ENCODE data around the gene DUS3L. TPM values are rescaled to one million over a fixed set of nuclear protein-coding genes. Genes with fewer than 3 reads are reported as not detected.
"Not testable (repeated sequence)": the region's sequence is repeated elsewhere in the genome, so short reads cannot be mapped to it uniquely, and the experiment has no call there.

Gene DUS3L
- total RNA-seq, 1 donor from 2014 or later: 14.1 TPM

- DNase-seq: no peak
- H3K9me3 ChIP-seq (replicated peaks): no peaks in the 10 kb centered on the region
- intact Hi-C loops (cut with micrococcal nuclease): no loop called here
- no peak for TF ChIP-seq CTCF (IDR thresholded peaks at IDR 0.05; ENCODE audit: borderline replicate concordance)
- no peaks in the 10 kb centered on the region for H3K4me1 ChIP-seq
- peaks cover 81% of the 10 kb centered on the region for H3K27me3 ChIP-seq (ENCODE audit: low read depth)
- H3K36me3 ChIP-seq: no peaks in the 10 kb centered on the region
- no peak overlapping the region for H3K4me3 ChIP-seq
- no peak overlapping the region for H3K27ac ChIP-seq (replicated peaks)
These were observed 41.5 kb downstream of the DUS3L start for GRCh38 chr19:5749505-5749904.

GRCh38 chr19:5748920-5749319, 42.0 kb downstream of the DUS3L start:
- peaks cover 83% of the 10 kb centered on the region for H3K27me3 ChIP-seq (ENCODE audit: low read depth)
- H3K27ac ChIP-seq (replicated peaks); H3K9me3 ChIP-seq (replicated peaks); DNase-seq; H3K36me3 ChIP-seq; intact Hi-C loops (cut with micrococcal nuclease); H3K4me3 ChIP-seq; H3K4me1 ChIP-seq: not testable (repeated sequence)

- H3K36me3 ChIP-seq; DNase-seq; H3K4me3 ChIP-seq; H3K27ac ChIP-seq (replicated peaks); H3K4me1 ChIP-seq; intact Hi-C loops (cut with micrococcal nuclease); H3K9me3 ChIP-seq (replicated peaks): not testable (repeated sequence)
- peaks cover 62% of the 10 kb centered on the region for H3K27me3 ChIP-seq (ENCODE audit: low read depth)
These were observed 46.0 kb downstream of the DUS3L start for GRCh38 chr19:5744999-5745398.

- Histone ChIP-seq H3K36me3 (no peaks in the 10 kb centered on the region), H3K4me3 (no peak overlapping the region), H3K27me3 (ENCODE audit: low read depth) (peaks cover 48% of the 10 kb centered on the region), H3K27ac (replicated peaks) (no peak overlapping the region), H3K9me3 (replicated peaks) (peaks cover 8% of the 10 kb centered on the region), H3K4me1 (no peaks in the 10 kb centered on the region)
- no peak for DNase-seq
- intact Hi-C loops (cut with micrococcal nuclease): no loop called here
- TF ChIP-seq CTCF (IDR thresholded peaks at IDR 0.05; ENCODE audit: borderline replicate concordance): no peak
These were observed 47.3 kb downstream of the DUS3L start for GRCh38 chr19:5743630-5744029.

GRCh38 chr19:5742051-5742450, 48.9 kb downstream of the DUS3L start:
- Histone ChIP-seq H3K27ac (replicated peaks) (no peak overlapping the region), H3K4me1 (no peaks in the 10 kb centered on the region), H3K9me3 (replicated peaks) (peaks cover 8% of the 10 kb centered on the region), H3K27me3 (ENCODE audit: low read depth) (peaks cover 35% of the 10 kb centered on the region), H3K4me3 (no peak overlapping the region), H3K36me3 (no peaks in the 10 kb centered on the region)
- intact Hi-C loops (cut with micrococcal nuclease): no loop called here
- DNase-seq: no peak
- TF ChIP-seq CTCF (IDR thresholded peaks at IDR 0.05; ENCODE audit: borderline replicate concordance): no peak

- TF ChIP-seq CTCF (IDR thresholded peaks at IDR 0.05; ENCODE audit: borderline replicate concordance): no peak
- peaks cover 15% of the 10 kb centered on the region for H3K27me3 ChIP-seq (ENCODE audit: low read depth)
- intact Hi-C loops (cut with micrococcal nuclease): no loop called here
These were observed 52.5 kb downstream of the DUS3L start for GRCh38 chr19:5738423-5738822.

More at GRCh38 chr19:5738423-5738822, 52.5 kb downstream of the DUS3L start:
- H3K9me3 ChIP-seq (replicated peaks): peaks cover 8% of the 10 kb centered on the region
- H3K36me3 ChIP-seq: no peaks in the 10 kb centered on the region
- no peaks in the 10 kb centered on the region for H3K4me1 ChIP-seq
- no peak for DNase-seq
- no peak overlapping the region for H3K4me3 ChIP-seq
- no peak overlapping the region for H3K27ac ChIP-seq (replicated peaks)

Other genes with a start within 250 kb of the DUS3L start
- not detected for gene TINCR, start 223.2 kb downstream of the DUS3L start, total RNA-seq
- 40.5 TPM for gene SAFB2, start 168.4 kb downstream of the DUS3L start, total RNA-seq
- 54.6 TPM for gene SAFB, start 168.1 kb downstream of the DUS3L start, total RNA-seq
- 155 TPM for gene MICOS13, start 110.6 kb downstream of the DUS3L start, total RNA-seq
- 4.5 TPM for gene HSD11B1L, start 110.1 kb downstream of the DUS3L start, total RNA-seq
- gene RPL36, start 100.9 kb downstream of the DUS3L start, total RNA-seq: 407 TPM
- gene LONP1, start 71.0 kb downstream of the DUS3L start, total RNA-seq: 104 TPM
- not detected for gene CATSPERD, start 70.5 kb downstream of the DUS3L start, total RNA-seq
- 1.1 TPM for gene PRR22, start 6.4 kb downstream of the DUS3L start, total RNA-seq
- 22.8 TPM for gene NRTN, start 13.9 kb upstream of the DUS3L start, total RNA-seq
- not detected for gene FUT6, start 48.5 kb upstream of the DUS3L start, total RNA-seq
- gene FUT3, start 60.3 kb upstream of the DUS3L start, total RNA-seq: not detected
- gene FUT5, start 79.4 kb upstream of the DUS3L start, total RNA-seq: not detected
- gene NDUFA11, start 112.6 kb upstream of the DUS3L start, total RNA-seq: 590 TPM
- 2.5 TPM for gene VMAC, start 113.7 kb upstream of the DUS3L start, total RNA-seq
- gene CAPS, start 123.1 kb upstream of the DUS3L start, total RNA-seq: 6.1 TPM
- 54.8 TPM for gene RANBP3, start 187.0 kb upstream of the DUS3L start, total RNA-seq

All from left ventricle myocardium inferior (tissue), 1 donor.